HG03139 (cell line): ENCODE results near the gene FCHO1.
A peak's percentile ranks its signal among the peaks of the same experiment; 100 is the strongest.

Experiments used
- ATAC-seq: cut with Tn5 transposase; IDR thresholded peaks from one replicate; pipeline ENCODE4 v1.9.1; 2021; ENCODE audit not compliant: unreplicated experiment

The FCHO1 gene

GRCh38 chr19:17734146-17734545, 17.1 kb upstream of the FCHO1 start:
- ATAC-seq = no peak

DNA sequence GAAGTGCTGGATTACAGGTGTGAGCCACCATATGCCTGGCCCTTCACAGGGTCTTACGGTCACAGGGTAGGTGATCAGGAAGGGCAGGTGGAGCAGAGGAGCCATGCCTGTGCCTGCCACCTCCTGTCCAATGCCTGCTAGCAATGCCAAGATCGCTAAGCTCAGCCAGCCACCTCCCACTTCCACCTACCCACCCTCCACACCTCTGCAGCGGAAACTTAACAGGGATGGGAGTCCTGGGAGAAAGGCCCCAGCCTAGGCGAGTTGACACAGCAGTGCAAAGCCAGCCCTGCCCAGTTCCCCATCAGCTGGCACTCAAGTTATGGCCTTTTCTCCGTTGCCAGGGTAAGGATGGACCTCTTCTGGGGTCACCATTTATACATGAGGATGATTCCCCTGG, 15.9 kb upstream of the FCHO1 start:
- no peak for ATAC-seq

DNA sequence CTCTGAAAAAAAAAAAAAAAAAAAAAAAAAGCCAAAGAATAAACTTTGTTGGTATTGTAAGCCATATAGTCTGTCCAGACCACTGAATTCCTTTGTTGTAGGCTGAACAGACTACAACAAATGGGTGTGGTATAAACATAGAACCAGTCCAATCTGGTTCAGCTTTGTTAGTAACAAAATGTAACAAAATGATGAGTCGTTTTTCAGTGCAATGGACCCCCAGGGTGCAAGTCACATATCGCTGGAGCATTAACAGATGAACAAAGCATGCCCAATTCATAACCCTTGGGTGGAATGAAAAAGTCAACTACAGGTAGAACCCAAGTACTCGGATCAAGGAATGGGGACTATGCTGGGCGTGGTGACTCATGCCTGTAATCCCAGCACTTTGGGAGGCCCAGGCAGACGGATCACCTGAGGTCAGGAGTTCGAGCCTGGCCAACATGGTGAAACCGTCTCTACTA, 13.6 kb upstream of the FCHO1 start:
- no peak for ATAC-seq

DNA sequence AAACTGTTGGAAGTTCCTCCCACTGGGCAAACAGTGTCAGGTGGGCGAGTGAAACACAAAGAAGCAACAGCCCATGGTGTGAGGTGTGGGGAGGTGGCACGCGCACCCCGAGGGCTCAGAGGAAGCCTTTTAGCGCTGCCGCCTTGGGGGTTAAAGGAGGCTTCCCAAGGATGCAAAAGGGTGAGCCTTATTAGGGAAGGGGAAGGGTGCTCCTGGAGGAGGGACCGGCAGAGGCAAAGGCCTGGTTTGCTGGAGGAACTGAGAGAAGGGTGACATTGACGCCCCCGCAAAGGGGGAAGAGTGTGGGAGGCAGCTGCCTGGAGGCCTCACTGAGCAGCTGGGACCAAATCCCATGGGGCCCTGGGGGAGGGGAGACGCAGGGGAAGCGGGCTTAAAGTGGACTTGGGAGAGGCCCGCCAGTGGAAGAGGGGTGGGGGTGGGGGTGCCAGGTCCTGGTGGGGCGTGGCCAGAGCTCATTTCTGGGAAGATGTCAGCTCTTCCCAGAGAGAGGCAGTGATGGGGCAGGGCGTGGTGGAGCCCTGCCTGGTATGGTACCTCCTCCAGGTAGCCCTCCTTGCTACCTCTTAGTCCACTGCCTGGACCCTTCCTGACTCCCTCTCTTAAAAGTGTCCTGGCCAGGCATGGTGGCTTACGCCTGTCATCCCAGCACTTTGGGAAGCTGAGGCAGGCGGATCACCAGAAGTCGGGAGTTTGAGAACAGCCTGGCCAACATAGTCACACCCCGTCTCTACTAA, 12.0 kb upstream of the FCHO1 start:
- ATAC-seq = no peak

- ATAC-seq = no peak
Observed at GRCh38 chr19:17741456-17741855, 9.8 kb upstream of the FCHO1 start.

GRCh38 chr19:17743874-17744580, 7.2 kb upstream of the FCHO1 start:
- no peak for ATAC-seq

DNA sequence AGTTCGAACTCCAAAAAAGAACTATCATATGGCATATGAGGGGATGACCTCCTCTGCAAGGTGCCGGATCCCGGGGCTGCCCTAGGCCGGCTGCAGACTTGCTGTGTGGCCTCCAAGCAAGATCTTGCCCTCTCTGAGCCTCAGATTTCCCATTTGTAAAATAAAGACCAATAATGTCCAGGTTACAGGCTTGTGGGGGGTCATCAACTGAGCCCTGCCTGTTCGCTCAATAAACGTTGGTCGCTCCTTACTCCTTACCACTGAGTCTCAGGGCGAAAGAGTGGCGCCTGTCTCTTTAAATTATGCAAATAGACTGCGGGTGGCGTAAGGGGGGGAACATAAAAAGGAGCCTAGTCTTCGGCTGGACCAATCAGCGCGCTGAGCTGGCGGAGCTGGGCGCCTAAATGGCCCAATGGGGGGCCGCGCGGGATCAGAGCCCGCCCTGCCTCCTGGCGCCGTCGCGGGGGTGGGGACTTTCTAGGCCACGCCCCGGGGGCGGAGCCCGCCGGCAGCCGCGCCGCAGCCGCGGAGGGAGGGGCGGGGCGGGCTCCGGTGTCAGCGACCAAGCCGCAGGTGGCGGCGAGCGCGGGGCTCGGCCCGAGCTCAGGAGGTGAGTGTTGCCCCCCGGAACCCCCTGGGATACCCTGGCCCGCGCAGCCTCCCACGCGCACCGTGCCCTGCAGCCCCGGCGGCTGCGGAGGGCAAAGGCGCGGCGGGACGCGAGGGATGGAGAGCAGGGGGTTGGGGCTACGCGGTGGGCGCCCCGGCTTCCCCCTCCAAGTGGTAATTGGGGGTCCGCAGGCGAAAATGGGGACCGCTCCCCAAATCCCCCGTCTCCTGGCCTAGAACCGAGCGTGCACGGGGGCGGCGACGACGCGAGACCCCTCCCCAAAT, 3.8 kb upstream of the FCHO1 start:
- ATAC-seq = peak; percentile 66

GRCh38 chr19:17748884-17749638, 2.2 kb upstream of the FCHO1 start:
- ATAC-seq = no peak

DNA sequence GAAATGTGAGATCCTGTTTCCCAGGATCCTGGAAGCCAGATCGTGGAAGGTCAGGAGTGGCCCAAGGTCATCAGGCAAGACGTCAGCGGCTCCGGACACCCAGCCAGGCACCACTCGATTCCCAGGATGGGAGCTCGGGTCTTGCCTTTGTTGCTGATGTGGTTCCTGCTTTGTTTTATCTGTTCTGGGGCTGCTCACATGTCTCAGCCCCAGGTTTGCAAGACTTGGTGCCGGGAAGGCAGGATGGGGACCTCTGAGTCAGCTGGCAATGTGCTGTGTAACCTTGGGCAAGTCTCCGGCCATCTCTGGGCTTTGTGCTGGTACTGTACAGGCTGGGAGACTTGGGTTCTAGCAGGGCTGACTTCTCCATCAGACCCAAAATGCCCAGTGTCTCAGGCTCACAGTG, 1.4 kb upstream of the FCHO1 start:
- no peak for ATAC-seq

DNA sequence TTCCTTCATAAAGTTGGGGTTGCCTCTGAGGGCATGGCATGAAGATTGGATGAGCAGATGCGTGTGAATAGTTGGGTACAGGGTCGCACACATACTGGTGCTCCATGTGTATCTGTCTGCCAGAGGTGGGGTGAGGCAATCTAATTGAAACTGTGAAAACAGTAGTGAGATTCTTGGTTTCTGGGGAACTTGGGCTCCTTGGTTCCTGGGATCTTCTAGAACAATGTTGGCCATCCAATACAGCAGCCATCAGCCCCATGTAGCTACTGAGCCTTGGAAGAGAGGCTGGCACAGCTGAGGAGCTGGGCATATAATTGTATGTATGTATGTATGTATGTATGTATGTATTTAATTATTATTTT, 616 bp downstream of the FCHO1 start:
- no peak for ATAC-seq

GRCh38 chr19:17752865-17753639, 1.8 kb downstream of the FCHO1 start:
- no peak for ATAC-seq

DNA sequence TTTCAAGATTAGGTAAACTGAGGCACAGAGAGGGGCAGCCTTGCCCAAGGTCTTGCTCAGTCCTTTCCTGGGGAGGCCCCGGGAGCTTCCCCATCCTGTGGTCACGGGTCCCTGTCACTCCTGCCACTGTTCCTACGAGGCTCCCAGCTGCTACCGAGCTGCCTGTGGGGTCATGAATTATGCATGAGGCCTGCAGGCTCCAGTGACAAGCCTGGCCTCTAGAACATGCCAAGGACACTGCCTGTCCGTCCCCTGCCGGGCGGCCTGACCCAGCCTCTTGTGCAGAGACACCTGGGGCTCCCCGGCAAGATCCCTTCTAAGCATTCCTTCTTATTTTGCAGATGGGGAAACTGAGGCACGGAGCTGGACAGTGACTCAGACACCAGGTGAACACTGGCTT, 2.7 kb downstream of the FCHO1 start:
- ATAC-seq = no peak

- no peak for ATAC-seq
Observed at GRCh38 chr19:17754634-17755442, 3.6 kb downstream of the FCHO1 start.

- ATAC-seq = no peak
Observed at GRCh38 chr19:17755443-17755890, 4.2 kb downstream of the FCHO1 start.

DNA sequence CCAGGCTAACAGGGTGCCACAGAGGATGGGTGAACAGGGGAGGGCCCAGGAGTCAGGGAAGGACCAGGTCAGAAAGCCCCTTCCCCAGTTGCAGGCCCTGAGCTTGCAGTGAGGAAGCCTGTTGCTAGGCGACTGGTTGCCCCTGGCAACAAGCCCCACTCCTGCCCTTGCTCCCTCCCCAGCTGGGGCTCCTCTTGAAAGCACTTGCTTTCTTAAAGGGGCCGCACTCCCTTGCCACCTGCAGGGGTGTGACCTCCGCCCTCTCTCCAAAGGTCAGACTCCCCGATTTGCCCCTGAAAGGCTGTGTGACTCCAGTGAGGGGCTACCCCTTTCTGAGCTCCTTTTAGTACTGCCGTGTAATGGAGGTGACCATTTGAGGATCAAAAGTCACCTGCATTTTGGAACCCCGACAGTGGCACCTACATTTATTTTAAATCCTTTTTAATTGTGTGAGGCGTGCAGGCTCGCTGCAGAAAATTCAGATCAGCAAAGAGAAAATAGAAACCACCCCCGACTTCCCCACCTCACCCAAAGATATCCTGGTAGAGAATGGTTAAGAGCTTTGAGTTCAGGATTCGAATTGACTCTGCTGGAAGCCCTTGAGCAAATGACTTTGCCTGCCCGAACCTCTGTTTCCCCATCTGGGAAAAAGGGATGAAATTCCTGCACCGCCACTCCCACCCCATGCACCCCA, 4.8 kb downstream of the FCHO1 start:
- no peak for ATAC-seq

- ATAC-seq = no peak
Observed at GRCh38 chr19:17757125-17757524, 5.8 kb downstream of the FCHO1 start.

DNA sequence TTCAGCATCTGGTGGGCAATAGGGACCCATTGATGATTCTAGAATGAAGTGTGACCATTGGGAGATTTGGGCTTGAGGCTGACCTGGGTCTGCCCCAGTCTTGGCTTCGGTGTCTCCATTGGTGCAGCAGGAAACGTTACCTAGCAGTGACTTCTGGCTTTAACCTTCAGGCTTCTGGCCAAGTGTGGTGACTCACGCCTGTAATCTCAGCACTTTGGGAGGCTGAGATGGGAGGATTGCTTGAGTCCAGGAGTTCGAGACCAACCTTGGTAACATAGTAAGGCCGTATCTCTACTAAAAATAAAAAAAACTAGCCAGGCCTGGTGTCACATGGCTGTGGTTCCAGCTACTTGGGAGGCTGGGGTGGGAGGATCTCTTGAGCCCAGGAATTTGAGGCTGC, 7.2 kb downstream of the FCHO1 start:
- ATAC-seq = no peak

DNA sequence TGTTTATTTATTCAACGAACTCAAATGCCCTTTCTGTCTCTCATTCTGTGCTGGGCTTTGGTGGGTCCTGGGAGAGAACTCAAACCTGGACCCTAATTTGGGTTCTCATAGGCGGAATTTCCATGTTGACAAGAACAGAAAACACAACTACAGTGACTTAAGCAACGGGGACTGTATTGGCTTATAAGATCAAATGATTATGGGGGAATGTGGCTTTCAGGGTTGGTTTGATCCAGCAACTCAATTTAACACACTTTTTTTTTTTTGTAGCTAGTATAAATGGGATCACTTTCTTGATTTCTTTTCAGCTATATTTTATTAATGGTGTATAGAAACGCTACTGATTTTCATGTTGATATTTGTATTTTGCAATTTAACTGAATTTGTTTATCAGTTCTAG, 9.9 kb downstream of the FCHO1 start:
- no peak for ATAC-seq
